Measurements from ENCODE around the gene RNF151. TPM values are rescaled to one million over a fixed set of nuclear protein-coding genes. Genes with fewer than 3 reads are reported as not detected.
"Not testable (repeated sequence)": the region's sequence is repeated elsewhere in the genome, so short reads cannot be mapped to it uniquely, and the experiment has no call there.

RNF151 gene
- polyA plus RNA-seq, 1 donor from 2014 or later = not detected

- not testable (repeated sequence) for H3K9ac ChIP-seq (ENCODE audit: low read length); H3K4me3 ChIP-seq (ENCODE audit: low read length); H3K36me3 ChIP-seq (ENCODE audit: insufficient read depth, low read length); H3K4me2 ChIP-seq (ENCODE audit: low read length); H3K9me2 ChIP-seq (ENCODE audit: insufficient read depth, low read length); H4K20me1 ChIP-seq (ENCODE audit: insufficient read depth); H3K9me3 ChIP-seq (ENCODE audit: low read length); H3K27me3 ChIP-seq (ENCODE audit: insufficient read depth, low read depth, low read length); H2AFZ ChIP-seq (ENCODE audit: low read depth, low read length); H3F3A ChIP-seq (ENCODE audit: insufficient read depth, low read length, poor library complexity, severe bottlenecking); H3K27ac ChIP-seq (ENCODE audit: low read length)
- H3K79me2 ChIP-seq (replicated peaks; ENCODE audit: insufficient read depth, low read length) = peaks cover 32% of the 10 kb centered on the region
Measured at GRCh38 chr16:2011726-2012125, 45.1 kb downstream of the RNF151 start.

- no peaks in the 10 kb centered on the region for H3F3A ChIP-seq (ENCODE audit: insufficient read depth, low read length, poor library complexity, severe bottlenecking)
- peaks cover 10% of the 10 kb centered on the region for H3K27me3 ChIP-seq (ENCODE audit: insufficient read depth, low read depth, low read length)
- H3K79me2 ChIP-seq (replicated peaks; ENCODE audit: insufficient read depth, low read length) = peaks cover 14% of the 10 kb centered on the region
- no peaks in the 10 kb centered on the region for H3K9me3 ChIP-seq (ENCODE audit: low read length)
- no peak overlapping the region for H3K27ac ChIP-seq (ENCODE audit: low read length)
- TF ChIP-seq MXI1 (conservative IDR thresholded peaks at IDR 0.05; ENCODE audit: poor library complexity, severe bottlenecking) = no peak
- no peak for TF ChIP-seq CTCF (IDR thresholded peaks at IDR 0.05; ENCODE audit: poor library complexity, severe bottlenecking)
- TF ChIP-seq POLR2AphosphoS5 (IDR thresholded peaks at IDR 0.05) = no peak
- TF ChIP-seq SMC3 (conservative IDR thresholded peaks at IDR 0.05; ENCODE audit: poor library complexity) = no peak
- no peak for TF ChIP-seq EZH2 (IDR thresholded peaks at IDR 0.05; ENCODE audit: borderline replicate concordance, insufficient read depth, low read length, poor library complexity, severe bottlenecking)
- TF ChIP-seq TAF1 (IDR thresholded peaks at IDR 0.05; ENCODE audit: low read depth) = no peak
- no peak for TF ChIP-seq REST (IDR thresholded peaks at IDR 0.05; ENCODE audit: borderline replicate concordance)
- no peak for TF ChIP-seq EP300 (conservative IDR thresholded peaks at IDR 0.05; ENCODE audit: poor library complexity, severe bottlenecking)
- no peak for TF ChIP-seq RAD21 (conservative IDR thresholded peaks at IDR 0.05)
- no peaks in the 10 kb centered on the region for H3K9me2 ChIP-seq (ENCODE audit: insufficient read depth, low read length)
- no peaks in the 10 kb centered on the region for H4K20me1 ChIP-seq (ENCODE audit: insufficient read depth)
- H3K4me3 ChIP-seq (ENCODE audit: low read length) = no peak overlapping the region
- no peak overlapping the region for H2AFZ ChIP-seq (ENCODE audit: low read depth, low read length)
- no peak overlapping the region for H3K4me2 ChIP-seq (ENCODE audit: low read length)
- no peak overlapping the region for H3K9ac ChIP-seq (ENCODE audit: low read length)
- H3K36me3 ChIP-seq (ENCODE audit: insufficient read depth, low read length) = no peaks in the 10 kb centered on the region
Measured at GRCh38 chr16:2013527-2013926, 46.9 kb downstream of the RNF151 start.

Data from neural cell (in vitro differentiated cells).